Liver (tissue), 9 donors: ENCODE data around the gene GUCA2A. TPM values are rescaled to one million over a fixed set of nuclear protein-coding genes. Genes with fewer than 3 reads are reported as not detected.

Experiments
- DNase-seq: peaks from one replicate; pipeline ENCODE4 v3.0.0-alpha.2; 2017; ENCODE audit warnings: low spot score
- H3K27ac ChIP-seq, 2 donors: one replicate each; pipeline ENCODE4 v1.7.0; 2013; ENCODE audit warnings: inconsistent platforms in 2 of 2, low read length in 2 of 2, control low read depth in 1 of 2, low read depth in 1 of 2, mild to moderate bottlenecking in 1 of 2
- H3K27me3 ChIP-seq, 4 donors: one replicate each; pipeline versions ENCODE4 v1.6.1 to v1.7.0; 2013; ENCODE audit warnings: low read length in 3 of 4, inconsistent platforms in 1 of 4, mild to moderate bottlenecking in 1 of 4, moderate library complexity in 1 of 4; ENCODE audit not compliant: control insufficient read depth in 4 of 4, insufficient read depth in 4 of 4
- H3K36me3 ChIP-seq, 4 donors: one replicate each; pipeline versions ENCODE4 v1.6.1 to v1.7.0; 2013; ENCODE audit warnings: low read length in 3 of 4, mild to moderate bottlenecking in 3 of 4, low read depth in 1 of 4, moderate library complexity in 1 of 4; ENCODE audit not compliant: control insufficient read depth in 4 of 4, insufficient read depth in 3 of 4
- H3K4me1 ChIP-seq, 4 donors: one replicate each; pipeline versions ENCODE4 v1.6.1 to v1.7.0; 2013; ENCODE audit warnings: low read length in 3 of 4, mild to moderate bottlenecking in 3 of 4, moderate library complexity in 1 of 4; ENCODE audit not compliant: control insufficient read depth in 4 of 4, insufficient read depth in 4 of 4
- H3K4me3 ChIP-seq, 3 donors: one replicate each; pipeline versions ENCODE4 v1.6.1 to v1.7.0; 2013; ENCODE audit warnings: low read length in 3 of 3, control low read depth in 1 of 3, low read depth in 1 of 3, mild to moderate bottlenecking in 1 of 3
- H3K9ac ChIP-seq, 2 donors: one replicate each; pipeline ENCODE4 v1.7.0; 2013; ENCODE audit warnings: low read length in 2 of 2, mild to moderate bottlenecking in 2 of 2, moderate library complexity in 2 of 2, control low read depth in 1 of 2, low read depth in 1 of 2
- H3K9me3 ChIP-seq, 4 donors: one replicate each; pipeline versions ENCODE4 v1.6.1 to v1.7.0; 2013; ENCODE audit warnings: low read length in 3 of 4; ENCODE audit not compliant: control insufficient read depth in 4 of 4
- FOXA1 ChIP-seq: IDR thresholded peaks from 2 replicates; pipeline ENCODE4 v1.6.1; 2016; ENCODE audit warnings: antibody characterized with exemption
- FOXA2 ChIP-seq: IDR thresholded peaks from 2 replicates; pipeline ENCODE4 v1.6.1; 2016; ENCODE audit warnings: antibody characterized with exemption
- HNF4G ChIP-seq: IDR thresholded peaks from 2 replicates; pipeline ENCODE4 v1.6.1; 2016; ENCODE audit warnings: antibody characterized with exemption
- JUND ChIP-seq, 2 donors: IDR thresholded peaks; 2 replicates each; pipeline ENCODE4 v1.6.1; 2016; ENCODE audit warnings: antibody characterized with exemption in 2 of 2
- NR2F2 ChIP-seq: IDR thresholded peaks from 2 replicates; pipeline ENCODE4 v1.6.1; 2016; ENCODE audit warnings: antibody characterized with exemption
- RAD21 ChIP-seq, 2 donors: IDR thresholded peaks; 2 replicates each; pipeline ENCODE4 v1.6.1; 2016; ENCODE audit warnings: antibody characterized with exemption in 2 of 2, mild to moderate bottlenecking in 2 of 2
- RXRA ChIP-seq, 2 donors: IDR thresholded peaks; 2 replicates each; pipeline ENCODE4 v1.6.1; 2017 to 2018; ENCODE audit warnings: antibody characterized with exemption in 2 of 2, mild to moderate bottlenecking in 1 of 2
- SP1 ChIP-seq: IDR thresholded peaks from 2 replicates; pipeline ENCODE4 v1.6.1; 2018; ENCODE audit warnings: antibody characterized with exemption, mild to moderate bottlenecking
- TAF1 ChIP-seq: conservative IDR thresholded peaks from 2 replicates; pipeline ENCODE4 v1.6.1; 2016; ENCODE audit warnings: antibody characterized with exemption, mild to moderate bottlenecking
- YY1 ChIP-seq: IDR thresholded peaks from 2 replicates; pipeline ENCODE4 v1.6.1; 2016; ENCODE audit warnings: antibody characterized with exemption, mild to moderate bottlenecking
- WGBS: extraction: QIAGEN DNeasy Blood & Tissue Kit; methylation state at CpG from one replicate; pipeline ENCODE4 v1.1.7; 2013; 5-methylcytosine and 5-hydroxymethylcytosine counted together
- polyA plus RNA-seq, 2 donors: library from polyadenylated mRNA; stranded (reverse) in 1 of 2; unstranded in 1 of 2; fragments of 200-250 nt in 1 of 2; fragments of >200 nt in 1 of 2; fragmentation: Nextera tagmentation in 1 of 2; extraction: Ambion mirVana in 1 of 2; gene quantifications; one replicate each; pipeline versions ENCODE4 v1.2.1 to v1.2.3, GENCODE V29; 2013 to 2015
- total RNA-seq, 2 donors: library from RNA; depleted of rRNA; stranded (reverse); fragments of >200 nt; gene quantifications; one replicate each; pipeline ENCODE4 v1.2.3, GENCODE V29; 2014
- TF ChIP-seq, protein P1 (sequence below): IDR thresholded peaks from 2 replicates; pipeline ENCODE4 v1.6.1; 2016; ENCODE audit warnings: antibody characterized with exemption
- TF ChIP-seq, protein P2 (sequence below): fragments of 150-350 bp; IDR thresholded peaks from 2 replicates; pipeline ENCODE4 v1.5.1; 2017; ENCODE audit warnings: improper control_type of control experiment, low read depth, low read length; ENCODE audit not compliant: missing input control
- TF ChIP-seq, protein P3 (sequence below): IDR thresholded peaks from 2 replicates; pipeline ENCODE4 v1.6.1; 2016; ENCODE audit warnings: antibody characterized with exemption
- donor health status: healthy.
- donor health status: healthy.
- donor health status: healthy.
- donor health status: healthy.
- donor health status: healthy.

Gene GUCA2A
- total and polyA plus RNA-seq, 4 donors, result not detected

DNA sequence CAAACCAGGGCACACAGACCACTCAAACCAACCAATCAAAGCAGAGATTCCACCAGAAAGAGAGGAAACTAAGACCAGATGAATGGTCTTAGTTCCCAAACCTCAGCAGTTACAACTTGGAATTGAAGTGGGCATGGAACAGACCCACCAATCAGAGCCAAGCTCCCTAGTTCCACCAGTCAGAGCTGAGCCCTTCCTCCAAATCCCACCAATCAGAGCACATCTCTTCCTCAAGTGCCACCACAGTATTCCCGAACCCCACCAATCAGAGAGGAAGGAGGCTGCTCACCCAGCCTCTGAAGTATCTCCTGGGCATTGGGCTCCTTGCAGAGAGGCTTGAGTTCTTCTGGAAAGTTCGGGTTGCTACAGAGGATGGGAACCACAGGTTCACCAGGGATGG lies 1.4 kb downstream of the GUCA2A start:
- H3K9me3 ChIP-seq, result peaks cover 0 to 3% (median under 1%) of the 10 kb centered on the region in 4 donors
- no peaks in the 10 kb centered on the region for H3K36me3 ChIP-seq
- WGBS, result 95% methylated on average over 2 of the region's 2 CpGs
- H3K27me3 ChIP-seq, result no peaks in the 10 kb centered on the region
- no peak for DNase-seq
- no peak overlapping the region for H3K27ac ChIP-seq
- peaks cover 0 to 4% (median 0%) of the 10 kb centered on the region in 4 donors for H3K4me1 ChIP-seq
- no peak overlapping the region for H3K4me3 ChIP-seq
- no peak for TF ChIP-seq JUND (IDR thresholded peaks at IDR 0.05)
- TF ChIP-seq FOXA1, result no peak
- no peak for TF ChIP-seq TAF1
- no peak overlapping the region for H3K9ac ChIP-seq

DNA sequence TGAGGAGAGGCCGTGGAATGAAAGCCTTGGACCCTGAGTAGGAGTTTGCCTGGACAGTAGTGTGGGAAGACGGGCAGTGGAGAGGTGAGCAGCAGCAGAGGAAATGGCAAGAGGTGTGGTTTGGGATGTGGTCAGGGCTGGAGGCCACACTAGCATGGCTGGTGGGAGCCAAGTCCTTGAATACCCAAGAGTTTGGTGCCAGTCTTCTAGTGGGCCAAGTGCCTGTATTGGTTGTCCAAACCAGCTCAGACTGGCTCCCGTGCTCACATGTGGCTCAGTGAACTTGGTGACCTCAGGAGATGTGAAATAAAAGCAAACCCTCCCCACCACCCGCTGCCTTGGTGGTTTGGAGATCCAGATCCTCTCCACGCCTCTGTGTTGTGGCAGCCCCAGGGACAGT lies 2.4 kb downstream of the GUCA2A start:
- no peak overlapping the region for H3K4me3 ChIP-seq
- H3K9ac ChIP-seq, result no peak overlapping the region
- peaks cover 0 to 3% (median under 1%) of the 10 kb centered on the region in 4 donors for H3K9me3 ChIP-seq
- WGBS, result 87% methylated on average over 5 of the region's 5 CpGs
- H3K27me3 ChIP-seq, result no peaks in the 10 kb centered on the region
- DNase-seq, result no peak
- TF ChIP-seq, protein P1, sequence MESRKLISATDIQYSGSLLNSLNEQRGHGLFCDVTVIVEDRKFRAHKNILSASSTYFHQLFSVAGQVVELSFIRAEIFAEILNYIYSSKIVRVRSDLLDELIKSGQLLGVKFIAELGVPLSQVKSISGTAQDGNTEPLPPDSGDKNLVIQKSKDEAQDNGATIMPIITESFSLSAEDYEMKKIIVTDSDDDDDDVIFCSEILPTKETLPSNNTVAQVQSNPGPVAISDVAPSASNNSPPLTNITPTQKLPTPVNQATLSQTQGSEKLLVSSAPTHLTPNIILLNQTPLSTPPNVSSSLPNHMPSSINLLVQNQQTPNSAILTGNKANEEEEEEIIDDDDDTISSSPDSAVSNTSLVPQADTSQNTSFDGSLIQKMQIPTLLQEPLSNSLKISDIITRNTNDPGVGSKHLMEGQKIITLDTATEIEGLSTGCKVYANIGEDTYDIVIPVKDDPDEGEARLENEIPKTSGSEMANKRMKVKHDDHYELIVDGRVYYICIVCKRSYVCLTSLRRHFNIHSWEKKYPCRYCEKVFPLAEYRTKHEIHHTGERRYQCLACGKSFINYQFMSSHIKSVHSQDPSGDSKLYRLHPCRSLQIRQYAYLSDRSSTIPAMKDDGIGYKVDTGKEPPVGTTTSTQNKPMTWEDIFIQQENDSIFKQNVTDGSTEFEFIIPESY, result no peak
- no peak for TF ChIP-seq TAF1
- TF ChIP-seq RXRA (IDR thresholded peaks at IDR 0.05), result no peak
- TF ChIP-seq JUND (IDR thresholded peaks at IDR 0.05), result no peak
- no peak for TF ChIP-seq RAD21 (IDR thresholded peaks at IDR 0.05)
- TF ChIP-seq, protein P2, sequence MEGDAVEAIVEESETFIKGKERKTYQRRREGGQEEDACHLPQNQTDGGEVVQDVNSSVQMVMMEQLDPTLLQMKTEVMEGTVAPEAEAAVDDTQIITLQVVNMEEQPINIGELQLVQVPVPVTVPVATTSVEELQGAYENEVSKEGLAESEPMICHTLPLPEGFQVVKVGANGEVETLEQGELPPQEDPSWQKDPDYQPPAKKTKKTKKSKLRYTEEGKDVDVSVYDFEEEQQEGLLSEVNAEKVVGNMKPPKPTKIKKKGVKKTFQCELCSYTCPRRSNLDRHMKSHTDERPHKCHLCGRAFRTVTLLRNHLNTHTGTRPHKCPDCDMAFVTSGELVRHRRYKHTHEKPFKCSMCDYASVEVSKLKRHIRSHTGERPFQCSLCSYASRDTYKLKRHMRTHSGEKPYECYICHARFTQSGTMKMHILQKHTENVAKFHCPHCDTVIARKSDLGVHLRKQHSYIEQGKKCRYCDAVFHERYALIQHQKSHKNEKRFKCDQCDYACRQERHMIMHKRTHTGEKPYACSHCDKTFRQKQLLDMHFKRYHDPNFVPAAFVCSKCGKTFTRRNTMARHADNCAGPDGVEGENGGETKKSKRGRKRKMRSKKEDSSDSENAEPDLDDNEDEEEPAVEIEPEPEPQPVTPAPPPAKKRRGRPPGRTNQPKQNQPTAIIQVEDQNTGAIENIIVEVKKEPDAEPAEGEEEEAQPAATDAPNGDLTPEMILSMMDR, result no peak
- no peak for TF ChIP-seq HNF4G
- TF ChIP-seq, protein P3, sequence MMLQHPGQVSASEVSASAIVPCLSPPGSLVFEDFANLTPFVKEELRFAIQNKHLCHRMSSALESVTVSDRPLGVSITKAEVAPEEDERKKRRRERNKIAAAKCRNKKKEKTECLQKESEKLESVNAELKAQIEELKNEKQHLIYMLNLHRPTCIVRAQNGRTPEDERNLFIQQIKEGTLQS, result no peak
- H3K36me3 ChIP-seq, result no peaks in the 10 kb centered on the region
- no peak overlapping the region for H3K27ac ChIP-seq
- H3K4me1 ChIP-seq, result peaks cover 0 to 4% (median 0%) of the 10 kb centered on the region in 4 donors

DNA sequence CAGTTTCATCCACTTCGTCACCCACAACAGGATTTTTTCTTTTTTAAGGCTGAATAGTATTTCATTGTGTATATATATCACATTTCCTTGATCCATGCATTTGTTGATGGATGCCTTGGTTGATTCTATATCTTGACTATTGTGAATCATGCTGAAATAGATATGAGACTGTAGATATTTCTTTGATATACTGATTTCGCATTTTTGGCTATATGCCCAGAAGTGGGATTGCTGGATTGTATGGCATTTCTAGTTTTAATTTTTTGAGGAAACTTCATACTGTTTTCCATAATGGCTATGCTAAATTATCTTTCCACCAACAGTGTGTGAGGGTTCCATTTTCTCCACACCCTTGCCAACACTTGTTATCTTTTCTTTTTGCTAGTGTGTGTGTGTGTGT lies 6.4 kb downstream of the GUCA2A start:
- 83% methylated on average over 2 of the region's 2 CpGs for WGBS
- no peak for TF ChIP-seq NR2F2
- no peak for TF ChIP-seq RXRA (IDR thresholded peaks at IDR 0.05)
- TF ChIP-seq SP1, result no peak
- no peak for TF ChIP-seq YY1
- no peak for TF ChIP-seq FOXA2
- TF ChIP-seq TAF1, result no peak
- TF ChIP-seq RAD21 (IDR thresholded peaks at IDR 0.05), result no peak
- Histone ChIP-seq H3K27ac (no peak overlapping the region), H3K27me3 (no peaks in the 10 kb centered on the region), H3K36me3 (no peaks in the 10 kb centered on the region), H3K4me3 (no peak overlapping the region), H3K4me1 (peaks cover 0 to 4% (median 2%) of the 10 kb centered on the region in 4 donors), H3K9ac (no peak overlapping the region), H3K9me3 (peaks cover 0 to 3% (median under 1%) of the 10 kb centered on the region in 4 donors)
- DNase-seq, result no peak
